Nucleus accumbens (tissue), 56 donors: ENCODE results near the gene NPEPL1.
"Not testable (repeated sequence)": the region's sequence is repeated elsewhere in the genome, so short reads cannot be mapped to it uniquely, and the experiment has no call there.

Source experiments
- DNase-seq, 56 donors: peaks; one replicate each; lab custom pipeline; 2025; lab: John Stamatoyannopoulos, UW

The NPEPL1 gene

DNA sequence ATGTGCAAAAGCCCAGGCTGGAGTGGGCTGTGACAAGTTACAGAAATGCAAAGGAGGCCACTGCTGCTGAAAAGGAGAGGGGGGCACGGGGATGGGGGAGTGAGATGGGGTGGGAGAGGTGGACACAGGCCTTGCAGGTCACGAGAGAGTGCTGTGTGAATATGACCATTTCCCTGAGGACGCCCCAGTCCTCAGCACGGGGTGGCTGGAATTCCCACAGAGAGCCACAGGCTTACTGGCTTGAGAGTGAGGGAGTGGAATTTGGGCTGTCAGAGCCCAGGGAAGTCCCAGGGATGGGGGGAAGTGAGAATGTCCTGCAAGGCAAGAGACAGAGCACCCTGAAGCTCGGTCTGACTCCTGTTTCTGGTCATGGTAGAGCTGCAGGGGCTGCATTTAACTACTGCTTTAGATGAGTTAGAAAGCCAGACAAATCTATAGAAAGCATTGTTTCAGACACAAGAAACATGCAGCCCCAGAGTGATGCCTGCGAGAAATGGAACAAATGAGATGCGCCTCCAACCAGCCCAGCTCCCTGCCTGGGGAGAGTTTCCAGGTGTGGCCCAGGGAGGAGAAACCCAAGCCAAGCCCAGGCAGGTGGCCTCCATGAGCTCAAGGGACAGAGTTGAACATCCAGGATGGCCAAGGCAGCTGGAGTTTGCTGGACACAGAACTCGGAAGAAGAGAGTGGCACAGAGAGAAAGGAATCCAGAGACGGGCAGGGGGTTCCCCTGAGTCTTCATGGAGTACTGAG, 30.5 kb downstream of the NPEPL1 start:
- DNase-seq = no peak

- DNase-seq = no peak
Observed at GRCh38 chr20:58723628-58723984, 31.0 kb downstream of the NPEPL1 start.

DNA sequence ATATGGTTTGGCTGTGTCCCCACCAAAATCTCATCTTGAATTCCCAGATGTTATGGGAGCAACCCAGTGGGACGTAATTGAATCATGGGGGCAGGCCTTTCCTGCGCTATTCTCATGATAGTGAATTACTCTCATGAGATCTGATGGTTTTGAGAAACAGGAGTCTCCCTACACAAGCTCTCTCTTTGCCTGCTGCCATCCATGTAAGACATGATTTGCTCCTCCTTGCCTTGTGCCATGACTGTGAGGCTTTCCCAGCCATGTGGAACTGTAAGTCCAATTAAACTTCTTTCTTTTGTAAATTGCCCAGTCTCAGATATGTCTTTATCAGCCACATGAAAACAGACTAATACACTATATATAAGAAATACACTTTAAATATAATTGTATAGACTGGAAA, 33.6 kb downstream of the NPEPL1 start:
- DNase-seq = not testable (repeated sequence)

DNA sequence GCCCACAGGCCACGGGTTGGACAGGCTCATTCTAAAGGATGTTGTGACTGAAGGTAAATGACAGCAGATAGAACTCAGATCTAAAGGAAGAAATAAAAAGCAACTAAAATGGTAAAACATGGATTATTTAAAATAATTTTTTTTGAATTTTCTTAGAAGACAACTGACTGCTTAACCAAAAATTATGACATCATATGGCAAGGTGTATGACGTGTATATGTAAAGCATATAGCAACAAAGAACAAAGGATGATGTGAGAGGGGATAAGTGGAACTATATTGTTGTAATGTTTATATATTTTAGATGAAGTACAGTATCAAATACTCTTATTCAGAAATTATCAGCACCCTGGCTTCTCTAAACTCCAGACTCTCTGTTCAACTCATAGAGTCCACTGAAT, 38.6 kb downstream of the NPEPL1 start:
- no peak for DNase-seq

DNA sequence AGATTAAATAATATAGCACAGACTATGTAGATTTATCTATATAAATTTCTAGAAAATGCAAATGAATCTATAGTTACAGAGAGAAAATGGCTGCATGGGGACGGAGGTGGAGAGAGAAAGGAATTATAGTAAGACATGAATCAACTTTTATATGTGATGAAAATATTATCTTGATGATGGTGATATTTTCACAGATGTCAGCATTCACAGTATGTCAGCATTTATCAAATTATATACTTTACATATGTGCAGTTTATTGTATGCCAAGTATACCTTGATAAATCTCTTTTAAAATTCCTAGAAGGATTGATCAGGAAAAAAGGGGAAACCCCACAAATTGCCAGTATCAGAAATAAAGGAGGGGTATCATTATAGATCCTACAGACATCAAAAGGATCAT, 44.6 kb downstream of the NPEPL1 start:
- no peak for DNase-seq

- no peak for DNase-seq
Observed at GRCh38 chr20:58740356-58741308, 48.0 kb downstream of the NPEPL1 start.

- DNase-seq = no peak
Observed at GRCh38 chr20:58741384-58741783, 48.8 kb downstream of the NPEPL1 start.

DNA sequence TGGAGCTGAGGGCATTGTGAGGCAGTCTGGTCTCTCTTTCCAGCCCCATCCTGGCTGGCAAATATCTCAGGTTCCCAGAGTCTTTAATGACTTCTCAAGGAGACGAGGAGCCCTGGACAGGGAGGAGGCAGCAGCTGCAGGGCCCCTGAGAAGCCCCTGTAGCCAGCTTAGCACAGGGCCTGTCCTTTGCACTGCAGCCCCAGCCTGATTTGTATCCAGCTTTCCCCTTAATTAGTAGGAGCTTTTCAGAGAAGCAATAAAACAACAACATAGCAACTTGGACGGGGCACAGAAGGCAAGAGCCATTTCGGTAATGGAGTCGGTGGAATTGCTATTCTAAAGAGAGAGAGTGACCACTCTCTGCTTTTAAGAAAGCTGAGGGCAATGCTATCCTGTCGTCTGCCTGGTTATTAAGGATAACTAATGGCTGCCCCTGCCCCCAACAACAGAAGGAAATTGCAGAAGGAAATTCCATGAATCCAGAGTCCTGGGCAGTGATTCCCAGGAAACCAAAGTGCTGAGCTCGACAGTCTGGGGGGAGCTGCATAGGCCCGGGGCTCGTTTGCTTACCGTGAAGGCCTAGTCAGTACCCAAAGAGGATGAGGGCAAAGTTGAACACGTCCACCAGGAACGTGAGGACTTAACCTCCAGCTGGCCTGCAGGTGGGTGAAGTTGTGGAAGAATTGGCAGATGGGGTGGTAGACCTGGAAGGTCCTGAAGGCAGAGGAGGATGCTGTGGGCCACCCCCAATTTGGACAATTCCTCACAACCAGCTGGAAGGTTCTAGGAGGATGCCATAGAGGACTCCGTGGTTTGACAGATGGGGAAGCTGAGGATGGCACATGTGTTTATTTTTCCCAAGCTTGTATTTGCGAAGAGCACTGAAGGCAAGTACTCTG, 50.3 kb downstream of the NPEPL1 start:
- DNase-seq = no peak

GRCh38 chr20:58743929-58744534, 51.4 kb downstream of the NPEPL1 start:
- DNase-seq = no peak

GRCh38 chr20:58744836-58745235, 52.2 kb downstream of the NPEPL1 start:
- DNase-seq = no peak

GRCh38 chr20:58745391-58745790, 52.8 kb downstream of the NPEPL1 start:
- DNase-seq = no peak

- DNase-seq = no peak
Observed at GRCh38 chr20:58746620-58747019, 54.0 kb downstream of the NPEPL1 start.

DNA sequence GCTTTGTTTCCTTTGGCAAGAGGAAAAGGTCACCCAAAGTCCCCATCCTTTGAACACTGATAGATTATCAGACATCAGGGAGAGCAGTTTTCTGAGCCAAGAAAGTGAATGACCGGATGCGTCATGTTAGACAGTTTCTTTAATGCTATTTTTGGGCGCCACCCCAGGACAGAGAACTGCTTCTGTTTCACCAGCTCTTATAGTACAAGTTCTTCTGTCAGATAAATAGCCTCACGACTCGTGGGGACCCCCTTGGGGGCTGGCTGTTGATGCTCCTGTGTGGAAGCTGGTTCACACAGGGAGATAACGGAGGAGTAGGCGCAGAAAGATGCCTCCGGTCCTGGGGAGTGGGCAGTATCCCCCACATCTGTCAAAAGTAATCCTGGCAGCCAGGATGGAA, 54.6 kb downstream of the NPEPL1 start:
- DNase-seq = no peak

- no peak for DNase-seq
Observed at GRCh38 chr20:58748618-58749017, 56.0 kb downstream of the NPEPL1 start.

GRCh38 chr20:58749098-58749769, 56.6 kb downstream of the NPEPL1 start:
- DNase-seq = no peak

GRCh38 chr20:58749979-58750378, 57.4 kb downstream of the NPEPL1 start:
- DNase-seq = no peak

DNA sequence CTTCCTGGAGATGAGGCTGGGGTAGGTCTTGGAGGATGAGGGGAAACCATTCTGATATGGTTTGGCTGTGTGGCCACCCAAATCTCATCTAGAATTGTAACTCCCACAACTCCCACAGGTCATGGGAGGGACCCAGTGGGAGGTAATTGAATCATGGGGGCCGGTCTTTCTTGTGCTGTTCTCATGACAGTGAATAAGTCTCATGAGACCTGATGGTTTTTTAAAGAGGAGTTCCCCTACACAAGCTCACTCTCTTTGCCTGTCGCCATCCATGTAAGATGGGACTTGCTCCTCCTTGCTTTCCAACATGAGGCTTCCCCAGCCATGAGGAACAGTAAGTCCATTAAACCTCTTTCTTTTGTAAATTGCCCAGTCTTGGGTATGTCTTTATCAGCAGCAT, 58.1 kb downstream of the NPEPL1 start:
- DNase-seq = not testable (repeated sequence)

DNA sequence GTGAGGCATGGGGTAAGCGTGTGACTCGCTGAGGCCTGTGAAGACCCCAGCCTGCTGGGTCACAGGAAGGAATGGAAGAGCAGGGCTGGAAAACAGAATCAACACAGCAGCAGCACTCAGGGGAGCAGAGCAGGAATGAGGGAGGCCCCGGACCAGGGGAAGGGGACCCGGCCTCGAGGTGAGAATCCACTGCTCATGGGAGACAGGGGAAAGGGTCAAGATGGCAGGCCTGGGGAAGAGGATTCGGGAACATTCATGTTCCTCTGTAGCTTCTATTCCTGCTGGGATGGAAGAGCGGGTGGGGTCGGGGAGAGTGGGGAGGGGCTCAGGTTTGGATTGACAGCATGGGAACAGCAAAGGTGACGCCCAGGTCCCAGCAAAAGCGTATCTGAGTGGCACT, 59.4 kb downstream of the NPEPL1 start:
- DNase-seq = no peak

DNA sequence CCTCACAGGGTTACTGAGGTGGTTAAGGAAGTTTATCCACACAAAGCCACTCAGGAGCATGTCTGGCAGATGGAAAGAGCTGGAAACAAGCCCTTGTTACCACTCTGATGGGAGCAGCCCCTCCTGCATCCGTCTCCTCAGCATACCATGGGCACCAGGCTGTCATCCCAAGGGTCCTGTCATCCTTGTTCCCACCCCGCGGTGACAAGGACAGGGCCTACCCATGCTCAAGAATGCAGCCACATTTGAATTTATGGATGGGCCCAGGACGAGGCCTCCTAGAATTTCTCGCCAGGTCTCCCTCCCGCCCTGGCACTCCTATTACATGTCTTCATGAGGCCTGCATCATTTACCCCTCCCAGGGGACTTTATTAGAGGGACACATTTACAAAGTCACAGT, 60.0 kb downstream of the NPEPL1 start:
- no peak for DNase-seq
